CD4-positive, alpha-beta T cell treated with Interleukin-4 for 1 hour (primary cell): ENCODE measurements around the gene SLCO4C1.
"Not testable (repeated sequence)": the region's sequence is repeated elsewhere in the genome, so short reads cannot be mapped to it uniquely, and the experiment has no call there.

Experiments used
- DNase-seq, 2 donors: peaks; one replicate each; pipeline ENCODE4 v3.0.0-alpha.2; 2020 to 2022

Gene SLCO4C1

GRCh38 chr5:102296178-102296817, at the start of gene SLCO4C1:
Gene SLCO4C1, minus strand, starts transcription at chr5:102296284. Its CDS starts 22 bp downstream, at chr5:102296262.
- peak; percentile 78 to 83 for DNase-seq

GRCh38 chr5:102341681-102342288, 45.7 kb upstream of the SLCO4C1 start:
- no peak for DNase-seq

- DNase-seq = no peak
Observed at GRCh38 chr5:102324714-102325113, 28.6 kb upstream of the SLCO4C1 start.

- not testable (repeated sequence) for DNase-seq
Observed at GRCh38 chr5:102318801-102319200, 22.7 kb upstream of the SLCO4C1 start.

- no peak for DNase-seq
Observed at GRCh38 chr5:102314328-102314727, 18.2 kb upstream of the SLCO4C1 start.

GRCh38 chr5:102313912-102314311, 17.8 kb upstream of the SLCO4C1 start:
- no peak for DNase-seq

GRCh38 chr5:102312586-102313370, 16.7 kb upstream of the SLCO4C1 start:
- no peak for DNase-seq

- DNase-seq = no peak
Observed at GRCh38 chr5:102309586-102309985, 13.5 kb upstream of the SLCO4C1 start.

- DNase-seq = no peak
Observed at GRCh38 chr5:102307232-102307631, 11.1 kb upstream of the SLCO4C1 start.

- DNase-seq = no peak
Observed at GRCh38 chr5:102306121-102306520, 10.0 kb upstream of the SLCO4C1 start.

- DNase-seq = no peak
Observed at GRCh38 chr5:102295534-102296177, 428 bp downstream of the SLCO4C1 start.

- DNase-seq = no peak
Observed at GRCh38 chr5:102294886-102295395, 1.1 kb downstream of the SLCO4C1 start.

- DNase-seq = no peak
Observed at GRCh38 chr5:102290004-102290403, 6.1 kb downstream of the SLCO4C1 start.

- DNase-seq = no peak
Observed at GRCh38 chr5:102289251-102289899, 6.7 kb downstream of the SLCO4C1 start.

- no peak for DNase-seq
Observed at GRCh38 chr5:102288630-102289029, 7.5 kb downstream of the SLCO4C1 start.

- DNase-seq = no peak
Observed at GRCh38 chr5:102286476-102286875, 9.6 kb downstream of the SLCO4C1 start.

GRCh38 chr5:102283102-102283797, 12.8 kb downstream of the SLCO4C1 start:
- DNase-seq = no peak

- DNase-seq = no peak
Observed at GRCh38 chr5:102279711-102280110, 16.4 kb downstream of the SLCO4C1 start.

- DNase-seq = no peak
Observed at GRCh38 chr5:102278231-102278630, 17.9 kb downstream of the SLCO4C1 start.

GRCh38 chr5:102277144-102277543, 18.9 kb downstream of the SLCO4C1 start:
- DNase-seq = peak in 1 of 2 donors; percentile 20

- no peak for DNase-seq
Observed at GRCh38 chr5:102271759-102272158, 24.3 kb downstream of the SLCO4C1 start.

- DNase-seq = no peak
Observed at GRCh38 chr5:102270036-102270435, 26.0 kb downstream of the SLCO4C1 start.
